HG02973 (cell line): ENCODE measurements around the gene IL10RB.
A peak's percentile ranks its signal among the peaks of the same experiment; 100 is the strongest.
"Not testable (repeated sequence)": the region's sequence is repeated elsewhere in the genome, so short reads cannot be mapped to it uniquely, and the experiment has no call there.

Source experiments
- ATAC-seq: cut with Tn5 transposase; IDR thresholded peaks from one replicate; pipeline ENCODE4 v1.9.1; 2021; ENCODE audit warnings: moderate library complexity; ENCODE audit not compliant: unreplicated experiment

The IL10RB gene

GRCh38 chr21:33266050-33266788 lies at the start of gene IL10RB:
TSS of gene IL10RB (plus strand) at chr21:33266367. CDS start at chr21:33266466, 99 bp downstream.
- peak; percentile 39 for ATAC-seq

GRCh38 chr21:33217138-33217520 lies 49.0 kb upstream of the IL10RB start:
- ATAC-seq: no peak

GRCh38 chr21:33219300-33219699 lies 46.9 kb upstream of the IL10RB start:
- ATAC-seq: no peak

GRCh38 chr21:33219954-33220353 lies 46.2 kb upstream of the IL10RB start:
- no peak for ATAC-seq

GRCh38 chr21:33225376-33225775 lies 40.8 kb upstream of the IL10RB start:
- not testable (repeated sequence) for ATAC-seq

- no peak for ATAC-seq
These were observed 37.7 kb upstream of the IL10RB start for GRCh38 chr21:33228455-33228854.

- ATAC-seq: no peak
These were observed 36.9 kb upstream of the IL10RB start for GRCh38 chr21:33229099-33229783.

- peak; percentile 72 for ATAC-seq
These were observed 36.2 kb upstream of the IL10RB start, which contains the start of gene IFNAR2 for GRCh38 chr21:33229784-33230544. TSS of gene IFNAR2 (plus strand) at chr21:33229938. CDS start at chr21:33241923, 11,985 bp downstream.

- peak; percentile 32 for ATAC-seq
These were observed 35.4 kb upstream of the IL10RB start for GRCh38 chr21:33230545-33231324.

GRCh38 chr21:33231526-33231925 lies 34.6 kb upstream of the IL10RB start:
- ATAC-seq: no peak

GRCh38 chr21:33232291-33233034 lies 33.7 kb upstream of the IL10RB start:
- no peak for ATAC-seq

- ATAC-seq: no peak
These were observed 31.3 kb upstream of the IL10RB start for GRCh38 chr21:33234635-33235520.

- ATAC-seq: no peak
These were observed 30.0 kb upstream of the IL10RB start for GRCh38 chr21:33236013-33236686.

GRCh38 chr21:33236766-33237165 lies 29.4 kb upstream of the IL10RB start:
- no peak for ATAC-seq

GRCh38 chr21:33237486-33237885 lies 28.7 kb upstream of the IL10RB start:
- ATAC-seq: no peak

GRCh38 chr21:33238146-33238545 lies 28.0 kb upstream of the IL10RB start:
- ATAC-seq: no peak

- ATAC-seq: peak; percentile 77
These were observed 27.5 kb upstream of the IL10RB start for GRCh38 chr21:33238565-33239255.

GRCh38 chr21:33239559-33240127 lies 26.5 kb upstream of the IL10RB start:
- ATAC-seq: not testable (repeated sequence)
